IMR-90 (cell line): ENCODE results near the gene SCAF11.

ENCODE experiments used
- POLR2A ChIP-seq: IDR thresholded peaks from 2 replicates; pipeline ENCODE4 v1.6.1; 2012; ENCODE audit warnings: mild to moderate bottlenecking, low read depth, low read length
- TF ChIP-seq, protein P1 (sequence below): conservative IDR thresholded peaks from 2 replicates; pipeline ENCODE4 v1.5.1; 2012; ENCODE audit warnings: mild to moderate bottlenecking, low read depth, low read length, improper control_type of control experiment
- TF ChIP-seq, protein P2 (sequence below): fragments of 150-350 bp; IDR thresholded peaks from 2 replicates; pipeline ENCODE4 v1.6.1; 2016; ENCODE audit warnings: low read depth, mild to moderate bottlenecking, low read length, moderate library complexity, borderline replicate concordance
- TF ChIP-seq, protein P3 (sequence below): fragments of 150-350 bp; IDR thresholded peaks from 2 replicates; pipeline ENCODE4 v1.6.1; 2017; ENCODE audit warnings: mild to moderate bottlenecking, antibody characterized with exemption, low read length, low read depth

DNA sequence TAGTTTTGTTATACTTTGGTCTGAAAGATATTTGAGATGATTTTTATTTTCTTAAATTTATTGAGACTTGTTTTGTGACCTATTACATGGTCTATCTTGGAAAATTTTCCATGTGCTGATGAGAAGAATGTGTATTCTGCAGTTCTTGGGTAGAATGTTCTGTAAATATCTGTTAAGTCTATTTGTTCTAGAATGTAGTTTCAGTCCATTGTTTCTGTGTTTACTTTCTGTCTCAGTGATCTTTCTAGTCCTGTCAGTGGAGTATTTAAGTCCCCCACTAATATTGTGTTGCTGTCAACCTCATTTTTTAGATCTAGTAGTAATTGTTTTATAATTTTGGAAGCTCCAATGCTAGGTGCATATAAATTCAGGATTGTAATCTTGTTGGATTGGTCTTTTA, 30.4 kb upstream of the SCAF11 start:
- no peak for TF ChIP-seq POLR2A
- TF ChIP-seq, protein P1, sequence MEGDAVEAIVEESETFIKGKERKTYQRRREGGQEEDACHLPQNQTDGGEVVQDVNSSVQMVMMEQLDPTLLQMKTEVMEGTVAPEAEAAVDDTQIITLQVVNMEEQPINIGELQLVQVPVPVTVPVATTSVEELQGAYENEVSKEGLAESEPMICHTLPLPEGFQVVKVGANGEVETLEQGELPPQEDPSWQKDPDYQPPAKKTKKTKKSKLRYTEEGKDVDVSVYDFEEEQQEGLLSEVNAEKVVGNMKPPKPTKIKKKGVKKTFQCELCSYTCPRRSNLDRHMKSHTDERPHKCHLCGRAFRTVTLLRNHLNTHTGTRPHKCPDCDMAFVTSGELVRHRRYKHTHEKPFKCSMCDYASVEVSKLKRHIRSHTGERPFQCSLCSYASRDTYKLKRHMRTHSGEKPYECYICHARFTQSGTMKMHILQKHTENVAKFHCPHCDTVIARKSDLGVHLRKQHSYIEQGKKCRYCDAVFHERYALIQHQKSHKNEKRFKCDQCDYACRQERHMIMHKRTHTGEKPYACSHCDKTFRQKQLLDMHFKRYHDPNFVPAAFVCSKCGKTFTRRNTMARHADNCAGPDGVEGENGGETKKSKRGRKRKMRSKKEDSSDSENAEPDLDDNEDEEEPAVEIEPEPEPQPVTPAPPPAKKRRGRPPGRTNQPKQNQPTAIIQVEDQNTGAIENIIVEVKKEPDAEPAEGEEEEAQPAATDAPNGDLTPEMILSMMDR = no peak
- TF ChIP-seq, protein P2, sequence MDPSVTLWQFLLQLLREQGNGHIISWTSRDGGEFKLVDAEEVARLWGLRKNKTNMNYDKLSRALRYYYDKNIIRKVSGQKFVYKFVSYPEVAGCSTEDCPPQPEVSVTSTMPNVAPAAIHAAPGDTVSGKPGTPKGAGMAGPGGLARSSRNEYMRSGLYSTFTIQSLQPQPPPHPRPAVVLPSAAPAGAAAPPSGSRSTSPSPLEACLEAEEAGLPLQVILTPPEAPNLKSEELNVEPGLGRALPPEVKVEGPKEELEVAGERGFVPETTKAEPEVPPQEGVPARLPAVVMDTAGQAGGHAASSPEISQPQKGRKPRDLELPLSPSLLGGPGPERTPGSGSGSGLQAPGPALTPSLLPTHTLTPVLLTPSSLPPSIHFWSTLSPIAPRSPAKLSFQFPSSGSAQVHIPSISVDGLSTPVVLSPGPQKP = no peak
- TF ChIP-seq, protein P3, sequence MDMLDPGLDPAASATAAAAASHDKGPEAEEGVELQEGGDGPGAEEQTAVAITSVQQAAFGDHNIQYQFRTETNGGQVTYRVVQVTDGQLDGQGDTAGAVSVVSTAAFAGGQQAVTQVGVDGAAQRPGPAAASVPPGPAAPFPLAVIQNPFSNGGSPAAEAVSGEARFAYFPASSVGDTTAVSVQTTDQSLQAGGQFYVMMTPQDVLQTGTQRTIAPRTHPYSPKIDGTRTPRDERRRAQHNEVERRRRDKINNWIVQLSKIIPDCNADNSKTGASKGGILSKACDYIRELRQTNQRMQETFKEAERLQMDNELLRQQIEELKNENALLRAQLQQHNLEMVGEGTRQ = no peak
